A673 (cell line): ENCODE data around the gene PBXIP1. TPM values are rescaled to one million over a fixed set of nuclear protein-coding genes. Genes with fewer than 3 reads are reported as not detected.

Experiments
- BruUV-seq: library from RNA; stranded (reverse); fragments of 400-500 nt; replicated peaks from 2 replicates; lab custom pipeline; 2021; lab: Mats Ljungman, UMichigan
- CTCF ChIA-PET: fragments of 300-600 bp; sonication (Branson Sonifier 250); formaldehyde crosslinking; loops from one replicate; lab custom pipeline; 2022; ENCODE audit warnings: antibody characterized with exemption; lab: Charles Lee
- POLR2A ChIA-PET: fragments of 300-600 bp; sonication (Branson Sonifier 250); formaldehyde crosslinking; loops from one replicate; lab custom pipeline; 2022; ENCODE audit warnings: antibody characterized with exemption; ENCODE audit not compliant: low non-redundant PET; lab: Charles Lee
- DNase-seq: peaks from one replicate; pipeline ENCODE4 v3.0.0-alpha.2; 2015; ENCODE audit warnings: low spot score
- H3K27ac ChIP-seq: fragments of 200-600 bp; sonication (generic); 2 replicates; pipeline ENCODE4 v1.5.1; 2016; ENCODE audit warnings: mixed run types, low read depth, mild to moderate bottlenecking, mixed read lengths, antibody characterized with exemption, low read length; ENCODE audit not compliant: poor library complexity, severe bottlenecking
- H3K27me3 ChIP-seq: fragments of 200-600 bp; sonication (generic); replicated peaks from 2 replicates; pipeline ENCODE4 v1.6.1; 2017; ENCODE audit warnings: mixed run types, low read depth, mild to moderate bottlenecking, mixed read lengths, antibody characterized with exemption, low read length; ENCODE audit not compliant: insufficient read depth, poor library complexity
- H3K36me3 ChIP-seq: fragments of 200-600 bp; sonication (generic); 2 replicates; pipeline ENCODE4 v1.6.1; 2016; ENCODE audit warnings: mixed run types, mild to moderate bottlenecking, mixed read lengths, antibody characterized with exemption, low read length; ENCODE audit not compliant: insufficient read depth, poor library complexity, severe bottlenecking
- H3K4me1 ChIP-seq: fragments of 200-600 bp; sonication (generic); 2 replicates; pipeline ENCODE4 v1.6.1; 2017; ENCODE audit warnings: mixed run types, mild to moderate bottlenecking, mixed read lengths, antibody characterized with exemption, low read length; ENCODE audit not compliant: insufficient read depth, poor library complexity, severe bottlenecking
- H3K4me3 ChIP-seq: fragments of 200-600 bp; sonication (generic); 2 replicates; pipeline ENCODE4 v1.5.1; 2016; ENCODE audit warnings: low read depth, mixed run types, mild to moderate bottlenecking, mixed read lengths, low read length; ENCODE audit not compliant: poor library complexity, severe bottlenecking
- H3K9me3 ChIP-seq: fragments of 200-600 bp; sonication (generic); 2 replicates; pipeline ENCODE4 v1.6.1; 2016; ENCODE audit warnings: mixed run types, low read depth, mild to moderate bottlenecking, mixed read lengths, antibody characterized with exemption, low read length; ENCODE audit not compliant: poor library complexity, severe bottlenecking
- EZH2 ChIP-seq: fragments of 200-600 bp; sonication (generic); IDR thresholded peaks from 2 replicates; pipeline ENCODE4 v1.6.1; 2017; ENCODE audit warnings: borderline replicate concordance, low read depth, mild to moderate bottlenecking, mixed read lengths, antibody characterized with exemption, low read length; ENCODE audit not compliant: poor library complexity, severe bottlenecking
- intact Hi-C: fragments of 100-400 bp; cut with micrococcal nuclease; formaldehyde crosslinking; loops from one replicate; pipeline ENCODE4 v1.10.0; 2022; ENCODE audit not compliant: unreplicated experiment
- total RNA-seq: library from RNA; stranded (reverse); gene quantifications from 2 replicates; pipeline ENCODE4 v1.2.3, GENCODE V29; 2021
- TF ChIP-seq, protein P1 (sequence below): fragments of 300-800, 200-600 bp; sonication (generic); conservative IDR thresholded peaks from 2 replicates; pipeline ENCODE4 v1.5.1; 2017; ENCODE audit warnings: low read depth, mild to moderate bottlenecking, antibody characterized with exemption, low read length, moderate library complexity, mixed read lengths

Gene PBXIP1
- total RNA-seq, 1 experiment from 2014 or later = 12.7 TPM

GRCh38 chr1:154998818-154999570 lies 43.1 kb upstream of the PBXIP1 start:
- Histone ChIP-seq H3K4me1 (peaks cover 5% of the 10 kb centered on the region), H3K9me3 (no peaks in the 10 kb centered on the region), H3K4me3 (peak overlapping the region; percentile 85), H3K27ac (peak overlapping the region; percentile 79), H3K27me3 (no peaks in the 10 kb centered on the region), H3K36me3 (no peaks in the 10 kb centered on the region)
- ChIA-PET CTCF (interaction anchor here (0.6 to 1.5 kb wide), 10 partner anchors 11 to 440 kb away, joined by 3 to 17 read pairs (median 5); partner anchors contain the start of genes ADAM15, PBXIP1 and SHC1), POLR2A (interaction anchor here (0.6 to 0.8 kb wide), 4 partner anchors 18 to 1117 kb away, joined by 4 to 13 read pairs (median 5); no protein-coding TSS in a partner anchor)
- no TSS peak for BruUV-seq
- peak; percentile 95 for DNase-seq
- TF ChIP-seq, protein P1, sequence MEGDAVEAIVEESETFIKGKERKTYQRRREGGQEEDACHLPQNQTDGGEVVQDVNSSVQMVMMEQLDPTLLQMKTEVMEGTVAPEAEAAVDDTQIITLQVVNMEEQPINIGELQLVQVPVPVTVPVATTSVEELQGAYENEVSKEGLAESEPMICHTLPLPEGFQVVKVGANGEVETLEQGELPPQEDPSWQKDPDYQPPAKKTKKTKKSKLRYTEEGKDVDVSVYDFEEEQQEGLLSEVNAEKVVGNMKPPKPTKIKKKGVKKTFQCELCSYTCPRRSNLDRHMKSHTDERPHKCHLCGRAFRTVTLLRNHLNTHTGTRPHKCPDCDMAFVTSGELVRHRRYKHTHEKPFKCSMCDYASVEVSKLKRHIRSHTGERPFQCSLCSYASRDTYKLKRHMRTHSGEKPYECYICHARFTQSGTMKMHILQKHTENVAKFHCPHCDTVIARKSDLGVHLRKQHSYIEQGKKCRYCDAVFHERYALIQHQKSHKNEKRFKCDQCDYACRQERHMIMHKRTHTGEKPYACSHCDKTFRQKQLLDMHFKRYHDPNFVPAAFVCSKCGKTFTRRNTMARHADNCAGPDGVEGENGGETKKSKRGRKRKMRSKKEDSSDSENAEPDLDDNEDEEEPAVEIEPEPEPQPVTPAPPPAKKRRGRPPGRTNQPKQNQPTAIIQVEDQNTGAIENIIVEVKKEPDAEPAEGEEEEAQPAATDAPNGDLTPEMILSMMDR = peak; percentile 99
- TF ChIP-seq EZH2 = no peak
- intact Hi-C loops = loop anchor here (5.0 kb wide), 1 partner anchor 37 kb away; the partner anchor contains the start of gene PYGO2

DNA sequence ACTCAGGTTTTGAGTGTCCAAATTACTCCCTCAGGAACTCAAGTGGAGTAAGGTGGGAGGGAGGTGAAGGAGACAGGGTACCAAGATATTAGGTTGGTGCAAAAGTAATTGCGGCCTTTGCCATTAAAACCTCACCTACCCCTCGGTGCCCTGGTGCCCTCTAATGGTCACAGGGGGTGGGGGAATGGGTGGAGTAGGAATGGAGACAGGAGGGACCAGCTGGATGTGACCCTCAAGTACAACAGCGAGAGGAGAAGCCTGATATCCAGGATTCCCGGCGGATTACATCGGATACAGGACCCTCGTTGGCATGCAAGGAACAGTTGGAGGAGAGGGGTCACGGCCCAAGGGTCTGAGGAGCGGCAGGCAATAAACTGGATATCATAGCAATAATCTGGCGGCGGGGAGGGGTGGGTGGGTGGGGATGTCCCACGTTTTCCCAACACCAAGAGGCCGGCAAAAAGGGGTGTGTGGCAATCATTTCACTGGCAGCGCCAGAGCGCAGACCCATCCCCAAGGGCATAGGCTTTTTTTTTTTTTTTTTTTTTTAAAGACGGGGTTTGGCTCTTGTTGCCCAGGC lies 42.4 kb upstream of the PBXIP1 start:
- TF ChIP-seq EZH2 = no peak
- TF ChIP-seq, protein P1 = no peak
- Histone ChIP-seq H3K9me3 (no peaks in the 10 kb centered on the region), H3K4me3 (no peak overlapping the region), H3K4me1 (peaks cover 5% of the 10 kb centered on the region), H3K27me3 (no peaks in the 10 kb centered on the region), H3K36me3 (no peaks in the 10 kb centered on the region), H3K27ac (no peak overlapping the region)
- ChIA-PET POLR2A (interaction anchor here (0.6 to 0.7 kb wide), 2 partner anchors 141 to 1116 kb away, joined by 5 to 13 read pairs; no protein-coding TSS in a partner anchor), CTCF (interaction anchor here (0.6 to 1.5 kb wide), 7 partner anchors 11 to 439 kb away, joined by 4 to 17 read pairs (median 5); partner anchors contain the start of gene PBXIP1)
- no TSS peak for BruUV-seq
- intact Hi-C loops = loop anchor here (5.0 kb wide), 1 partner anchor 36 kb away; the partner anchor contains the start of gene PYGO2
- DNase-seq = no peak

DNA sequence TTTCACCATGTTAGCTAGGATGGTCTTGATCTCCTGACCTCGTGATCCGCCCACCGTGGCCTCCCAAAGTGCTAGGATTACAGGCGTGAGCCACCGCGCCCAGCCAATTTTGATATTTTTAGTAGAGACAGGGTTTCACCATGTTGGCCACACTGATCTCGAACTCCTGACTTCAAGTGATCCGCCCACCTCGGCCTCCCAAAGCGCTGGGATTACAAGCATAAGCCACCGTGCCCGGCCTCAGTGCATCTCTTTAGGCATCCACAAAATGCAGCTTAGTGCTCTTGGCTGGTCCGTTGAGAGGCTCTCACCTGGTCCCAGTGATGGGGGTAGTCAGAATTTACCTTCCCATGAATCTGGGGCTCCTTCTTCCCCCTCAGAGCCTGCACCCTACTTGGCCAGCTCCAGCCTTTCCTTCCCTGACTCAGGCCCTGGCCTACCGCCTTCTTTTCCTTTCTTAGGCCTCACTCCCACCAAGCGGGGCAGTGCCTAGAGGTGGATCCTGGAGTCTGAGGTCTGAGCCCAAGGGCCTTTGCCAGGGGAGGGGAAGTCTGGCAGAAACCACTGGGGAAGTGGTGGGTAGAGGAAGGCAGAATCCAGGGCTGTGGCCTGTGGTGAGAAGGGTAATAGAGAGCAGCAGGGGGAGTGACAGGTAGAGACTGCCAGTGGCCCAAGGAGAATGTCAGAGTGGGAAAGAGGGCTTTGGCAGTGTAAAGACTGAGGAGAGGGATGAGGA lies 41.2 kb upstream of the PBXIP1 start:
- Histone ChIP-seq H3K9me3 (no peaks in the 10 kb centered on the region), H3K27ac (peak overlapping the region; percentile 40), H3K36me3 (no peaks in the 10 kb centered on the region), H3K4me3 (no peak overlapping the region), H3K27me3 (no peaks in the 10 kb centered on the region), H3K4me1 (peaks cover 5% of the 10 kb centered on the region)
- intact Hi-C loops = loop anchor here (5.0 kb wide), 1 partner anchor 35 kb away; the partner anchor contains the start of gene PYGO2
- CTCF ChIA-PET = no interaction called here
- no TSS peak for BruUV-seq
- POLR2A ChIA-PET = interaction anchor here (0.7 kb wide), 2 partner anchors 26 to 351 kb away, joined by 3 to 4 read pairs; no protein-coding TSS in a partner anchor
- no peak for DNase-seq
- TF ChIP-seq, protein P1 = no peak
- no peak for TF ChIP-seq EZH2
